ENCODE results near the gene SH3RF2.
"Not testable (repeated sequence)": the region's sequence is repeated elsewhere in the genome, so short reads cannot be mapped to it uniquely, and the experiment has no call there.

Gene SH3RF2

GRCh38 chr5:145936401-145937131, at the start of gene SH3RF2:
TSS of gene SH3RF2 (plus strand) at chr5:145936578. CDS start at chr5:145937929, 1,351 bp downstream.
- DNase-seq, result no peak

- no peak for DNase-seq
Observed at GRCh38 chr5:145887217-145887616, 49.2 kb upstream of the SH3RF2 start.

- no peak for DNase-seq
Observed at GRCh38 chr5:145887976-145888574, 48.3 kb upstream of the SH3RF2 start.

- no peak for DNase-seq
Observed at GRCh38 chr5:145889611-145890010, 46.8 kb upstream of the SH3RF2 start.

GRCh38 chr5:145891378-145891777, 45.0 kb upstream of the SH3RF2 start:
- DNase-seq, result not testable (repeated sequence)

- no peak for DNase-seq
Observed at GRCh38 chr5:145898171-145898570, 38.2 kb upstream of the SH3RF2 start.

- DNase-seq, result no peak
Observed at GRCh38 chr5:145902421-145902820, 34.0 kb upstream of the SH3RF2 start.

- no peak for DNase-seq
Observed at GRCh38 chr5:145903113-145903512, 33.3 kb upstream of the SH3RF2 start.

- DNase-seq, result no peak
Observed at GRCh38 chr5:145903867-145904266, 32.5 kb upstream of the SH3RF2 start.

GRCh38 chr5:145904743-145905142, 31.6 kb upstream of the SH3RF2 start:
- DNase-seq, result no peak

GRCh38 chr5:145906401-145906800, 30.0 kb upstream of the SH3RF2 start:
- no peak for DNase-seq

GRCh38 chr5:145908206-145908960, 28.0 kb upstream of the SH3RF2 start:
- no peak for DNase-seq

- no peak for DNase-seq
Observed at GRCh38 chr5:145911164-145911563, 25.2 kb upstream of the SH3RF2 start.

GRCh38 chr5:145912019-145912418, 24.4 kb upstream of the SH3RF2 start:
- DNase-seq, result no peak

- DNase-seq, result no peak
Observed at GRCh38 chr5:145912594-145912993, 23.8 kb upstream of the SH3RF2 start.

- DNase-seq, result no peak
Observed at GRCh38 chr5:145913701-145914100, 22.7 kb upstream of the SH3RF2 start.

- no peak for DNase-seq
Observed at GRCh38 chr5:145915970-145916638, 20.3 kb upstream of the SH3RF2 start.

GRCh38 chr5:145917288-145917687, 19.1 kb upstream of the SH3RF2 start:
- DNase-seq, result no peak

- DNase-seq, result no peak
Observed at GRCh38 chr5:145918397-145918796, 18.0 kb upstream of the SH3RF2 start.

- DNase-seq, result no peak
Observed at GRCh38 chr5:145919413-145919812, 17.0 kb upstream of the SH3RF2 start.

- no peak for DNase-seq
Observed at GRCh38 chr5:145920542-145921210, 15.7 kb upstream of the SH3RF2 start.

GRCh38 chr5:145921211-145921610, 15.2 kb upstream of the SH3RF2 start:
- no peak for DNase-seq

- DNase-seq, result no peak
Observed at GRCh38 chr5:145922059-145922458, 14.3 kb upstream of the SH3RF2 start.
